Motor neuron (in vitro differentiated cells): Measurements from ENCODE around the gene IFNL3. TPM values are rescaled to one million over a fixed set of nuclear protein-coding genes. Genes with fewer than 3 reads are reported as not detected.
A peak's percentile ranks its signal among the peaks of the same experiment; 100 is the strongest.
"Not testable (repeated sequence)": the region's sequence is repeated elsewhere in the genome, so short reads cannot be mapped to it uniquely, and the experiment has no call there.

Source experiments
- ATAC-seq, 8 experiments: fragments of 200-7000 bp; cut with Tn5 transposase; replicated peaks in 6 of 8; 2 replicates each; pipeline ENCODE4 v1.8.0; 2021; ENCODE audit warnings: mild to moderate bottlenecking in 8 of 8, moderate library complexity in 8 of 8
- H3K27ac ChIP-seq, 2 donors: fragments of 250-450 bp; sonication (Bioruptor Pico); 2 replicates each; pipeline ENCODE4 v1.9.0; 2021; ENCODE audit warnings: antibody characterized with exemption in 2 of 2, mild to moderate bottlenecking in 2 of 2, moderate library complexity in 1 of 2
- H3K4me1 ChIP-seq, 2 donors: fragments of 250-450 bp; sonication (Bioruptor Pico); replicated peaks in 1 of 2; 2 replicates each; pipeline ENCODE4 v1.6.1; 2021; ENCODE audit warnings: antibody characterized with exemption in 2 of 2, mild to moderate bottlenecking in 2 of 2, moderate library complexity in 1 of 2
- H3K4me3 ChIP-seq, 5 donors: fragments of 250-450 bp; sonication (Bioruptor Pico); 2 replicates each; pipeline ENCODE4 v1.9.0; 2021; ENCODE audit warnings: antibody characterized with exemption in 5 of 5, mild to moderate bottlenecking in 5 of 5, moderate library complexity in 4 of 5
- WGBS, 10 experiments: fragments of 450-650 bp; shearing (Covaris generic); methylation state at CpG; one replicate each; pipeline ENCODE4 v1.0.0; 2022; 5-methylcytosine and 5-hydroxymethylcytosine counted together
- in situ Hi-C, 9 experiments: fragments of 400-800 bp; cut with MboI; loops; one replicate each; pipeline ENCODE4 v1.15.0; 2021; ENCODE audit warnings: low sequenced_read_pairs in 9 of 9, low pct_unique_long_range_greater_than_20kb in 2 of 9; ENCODE audit not compliant: unreplicated experiment in 9 of 9
- total RNA-seq, 8 experiments: library from RNA; unstranded; fragments of 300-600 nt; gene quantifications; 2 replicates each; pipeline versions ENCODE4 v1.2.3 to v1.2.4, GENCODE V29; 2022

The IFNL3 gene
- not detected for total RNA-seq

- in situ Hi-C loops, H3K27ac ChIP-seq, H3K4me3 ChIP-seq, ATAC-seq, H3K4me1 ChIP-seq: not testable (repeated sequence)
- WGBS, 10 experiments = no CpG with 5 or more reads among the region's 12 CpGs
Observed at GRCh38 chr19:39244410-39245100, at the start of gene IFNL3. Gene IFNL3, minus strand, starts transcription at chr19:39245006. Its CDS starts 39 bp downstream, at chr19:39244967.

- Histone ChIP-seq H3K27ac (no peak overlapping the region), H3K4me3 (no peak overlapping the region), H3K4me1 (no peaks in the 10 kb centered on the region)
- in situ Hi-C loops = no loop called here
- peak in 3 of 8 experiments; percentile 27 to 54 (median 50) for ATAC-seq
- 15 to 80% (median 54%) methylated on average over 1 to 4 of the region's 4 CpGs; no CpG with 5 or more reads in 5 of the 10 experiments for WGBS, 10 experiments
Observed at GRCh38 chr19:39293394-39293793, 48.6 kb upstream of the IFNL3 start.

- Histone ChIP-seq H3K27ac (no peak overlapping the region), H3K4me3 (no peak overlapping the region), H3K4me1 (no peaks in the 10 kb centered on the region)
- in situ Hi-C loops = no loop called here
- ATAC-seq = no peak
- 0 to 78% (median 43%) methylated on average over 1 of the region's 1 CpG; no CpG with 5 or more reads in 3 of the 10 experiments for WGBS, 10 experiments
Observed at GRCh38 chr19:39284032-39284431, 39.2 kb upstream of the IFNL3 start.

DNA sequence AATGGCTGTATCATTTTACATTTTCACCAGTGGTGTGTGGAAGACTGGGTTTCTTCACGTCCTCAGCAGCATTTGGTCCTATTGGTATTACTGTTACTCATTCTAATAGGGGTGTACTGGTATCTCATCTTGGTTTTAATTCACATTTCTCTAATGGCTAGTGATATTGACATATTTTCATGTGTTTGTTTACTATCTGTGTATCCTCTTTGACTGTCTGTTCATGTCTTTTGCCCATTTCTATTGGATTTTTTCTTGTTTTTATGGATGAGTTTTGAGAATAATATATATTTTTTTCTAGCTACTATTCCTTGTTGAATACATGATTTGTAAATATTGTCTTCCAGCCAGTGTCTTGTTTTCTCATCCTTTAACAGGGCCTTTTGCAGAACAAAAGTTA, 37.2 kb upstream of the IFNL3 start:
- WGBS, 10 experiments = 0 to 40% (median 20%) methylated on average over 1 of the region's 1 CpG; no CpG with 5 or more reads in 4 of the 10 experiments
- in situ Hi-C loops = no loop called here
- Histone ChIP-seq H3K4me1 (no peaks in the 10 kb centered on the region), H3K4me3 (no peak overlapping the region), H3K27ac (no peak overlapping the region)
- no peak for ATAC-seq

GRCh38 chr19:39277598-39277997, 32.8 kb upstream of the IFNL3 start:
- 14 to 82% (median 69%) methylated on average over 1 to 7 of the region's 7 CpGs for WGBS, 10 experiments
- ATAC-seq = peak in 2 of 8 experiments; percentile 19 to 37
- no peak overlapping the region for H3K27ac ChIP-seq
- no peaks in the 10 kb centered on the region for H3K4me1 ChIP-seq
- H3K4me3 ChIP-seq = no peak overlapping the region
- in situ Hi-C loops = no loop called here

GRCh38 chr19:39276740-39277139, 31.9 kb upstream of the IFNL3 start:
- Histone ChIP-seq H3K4me1 (no peaks in the 10 kb centered on the region), H3K27ac (no peak overlapping the region), H3K4me3 (no peak overlapping the region)
- in situ Hi-C loops = no loop called here
- ATAC-seq = no peak
- WGBS, 10 experiments = 58 to 100% (median 70%) methylated on average over 1 to 3 of the region's 5 CpGs; no CpG with 5 or more reads in 3 of the 10 experiments

- no peaks in the 10 kb centered on the region for H3K4me1 ChIP-seq
- in situ Hi-C loops = no loop called here
- no peak overlapping the region for H3K27ac ChIP-seq
- 0 to 90% (median 50%) methylated on average over 1 to 5 of the region's 5 CpGs; no CpG with 5 or more reads in 2 of the 10 experiments for whole genome bisulfite sequencing, 10 experiments
- no peak overlapping the region for H3K4me3 ChIP-seq
- no peak for ATAC-seq
Observed at GRCh38 chr19:39275578-39275977, 30.8 kb upstream of the IFNL3 start.

GRCh38 chr19:39273859-39274258, 29.1 kb upstream of the IFNL3 start:
- H3K4me1 ChIP-seq, in situ Hi-C loops, H3K4me3 ChIP-seq, H3K27ac ChIP-seq, ATAC-seq: not testable (repeated sequence)
- WGBS, 10 experiments = 38 to 100% (median 73%) methylated on average over 1 to 5 of the region's 5 CpGs; no CpG with 5 or more reads in 2 of the 10 experiments

- H3K4me1 ChIP-seq = peaks cover 0 to 3% of the 10 kb centered on the region in 2 donors
- ATAC-seq = peak in 2 of 8 experiments; percentile 25 to 63
- H3K4me3 ChIP-seq = no peak overlapping the region
- H3K27ac ChIP-seq = no peak overlapping the region
- 8 to 86% (median 49%) methylated on average over 2 to 7 of the region's 9 CpGs; no CpG with 5 or more reads in 1 of the 10 experiments for WGBS, 10 experiments
- in situ Hi-C loops = no loop called here
Observed at GRCh38 chr19:39270036-39270871, 25.4 kb upstream of the IFNL3 start.

- in situ Hi-C loops, H3K4me1 ChIP-seq, H3K4me3 ChIP-seq, ATAC-seq, H3K27ac ChIP-seq: not testable (repeated sequence)
- WGBS, 10 experiments = no CpG with 5 or more reads among the region's 10 CpGs
Observed at GRCh38 chr19:39269369-39269768, 24.6 kb upstream of the IFNL3 start.

DNA sequence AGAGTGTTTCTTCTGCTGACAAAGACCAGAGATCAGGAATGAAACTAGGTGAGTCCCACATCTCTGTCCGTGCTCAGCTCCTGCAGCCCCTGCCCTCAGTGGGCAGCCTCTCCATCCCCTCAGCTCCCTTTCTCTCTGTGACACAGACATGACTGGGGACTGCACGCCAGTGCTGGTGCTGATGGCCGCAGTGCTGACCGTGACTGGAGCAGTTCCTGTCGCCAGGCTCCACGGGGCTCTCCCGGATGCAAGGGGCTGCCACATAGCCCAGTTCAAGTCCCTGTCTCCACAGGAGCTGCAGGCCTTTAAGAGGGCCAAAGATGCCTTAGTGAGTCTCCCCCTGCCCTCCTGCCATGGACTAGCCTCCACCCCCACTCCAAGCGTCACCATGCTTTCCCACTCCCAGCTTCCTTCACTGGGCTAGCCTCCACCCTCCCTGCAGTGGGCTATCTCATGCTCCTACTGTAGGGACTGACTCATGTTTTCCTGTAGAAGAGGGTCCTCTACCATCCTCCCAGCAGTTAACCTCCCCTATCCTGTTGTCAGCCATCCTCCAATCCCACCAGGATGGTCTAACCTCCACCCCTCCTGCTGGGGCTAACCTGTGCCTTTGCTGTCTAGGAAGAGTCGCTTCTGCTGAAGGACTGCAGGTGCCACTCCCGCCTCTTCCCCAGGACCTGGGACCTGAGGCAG, 23.9 kb upstream of the IFNL3 start:
- ATAC-seq, H3K27ac ChIP-seq, H3K4me3 ChIP-seq, H3K4me1 ChIP-seq, in situ Hi-C loops: not testable (repeated sequence)
- WGBS, 10 experiments = 0% methylated on average over 1 of the region's 10 CpGs; no CpG with 5 or more reads in 9 of the 10 experiments

DNA sequence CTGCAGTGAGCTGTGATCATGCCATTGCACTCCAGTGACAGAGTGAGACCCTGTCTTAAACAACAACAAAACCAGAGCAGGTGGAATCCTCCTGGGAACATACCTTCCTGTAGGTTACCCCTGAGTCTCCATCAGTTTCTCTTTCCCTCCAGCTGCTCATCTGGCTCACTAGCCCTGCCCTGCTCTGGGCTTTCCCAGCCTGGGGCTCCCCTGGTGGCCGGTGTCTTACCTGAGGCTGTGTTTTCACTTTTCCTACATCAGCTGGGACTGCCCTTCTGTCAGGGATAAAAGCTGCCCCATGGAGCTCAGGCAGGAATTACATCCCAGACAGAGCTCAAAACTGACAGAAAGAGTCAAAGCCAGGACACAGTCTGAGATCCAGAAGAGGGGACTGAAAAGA, 23.3 kb upstream of the IFNL3 start, which contains the start of gene IFNL2:
IFNL2 (plus strand) TSS at position 312 of the 400 bp plus-strand sequence. CDS start 173 bp downstream, outside the sequence.
- H3K4me3 ChIP-seq, H3K4me1 ChIP-seq, H3K27ac ChIP-seq, in situ Hi-C loops: not testable (repeated sequence)
- no CpG with 5 or more reads among the region's 1 CpG for WGBS, 10 experiments
- ATAC-seq = peak in 3 of 8 experiments; percentile 22 to 45 (median 27)
